NCI-H187 (cell line): ENCODE measurements around the gene TSPAN9.

Source experiments
- DNase-seq, 2 experiments: peaks; one replicate each; lab custom pipeline; 2025; lab: John Stamatoyannopoulos, UW

TSPAN9 gene

DNA sequence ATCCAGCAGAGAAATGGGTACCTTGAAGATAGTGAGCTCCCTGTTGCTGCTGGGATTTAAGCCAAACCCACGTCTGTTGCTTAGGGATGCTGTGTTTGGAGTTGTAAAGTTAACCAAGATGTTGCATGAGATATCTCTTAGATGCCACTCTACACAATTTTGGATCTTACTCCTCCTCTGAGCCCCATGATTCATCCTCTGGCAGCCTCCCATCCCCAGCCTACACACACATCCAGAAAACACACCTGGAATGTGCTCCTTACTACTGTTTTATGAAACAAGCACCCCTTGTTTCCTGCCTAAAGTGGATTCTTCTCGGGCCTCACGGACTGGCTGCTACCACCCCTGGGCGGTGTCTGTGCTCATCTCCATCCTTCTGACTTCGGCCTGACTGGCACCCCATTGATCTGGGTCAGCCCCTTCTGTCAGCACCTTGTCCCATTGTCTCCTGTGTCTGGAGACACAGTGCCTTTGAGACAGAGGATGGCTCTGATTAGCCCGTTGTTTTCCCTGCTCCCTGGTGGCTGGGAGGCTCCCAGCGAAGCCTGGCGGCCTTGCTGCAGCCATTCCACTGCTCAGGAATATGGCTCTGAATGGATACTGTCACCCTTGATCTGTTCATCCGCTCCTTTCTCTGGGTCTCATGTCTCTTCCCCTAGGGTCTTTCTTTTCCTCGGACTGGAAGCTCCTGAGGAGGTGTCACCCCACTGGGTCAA, 24.3 kb downstream of the TSPAN9 start:
- DNase-seq: no peak

GRCh38 chr12:3102771-3103410, 25.7 kb downstream of the TSPAN9 start:
- no peak for DNase-seq

- no peak for DNase-seq
These were observed 26.6 kb downstream of the TSPAN9 start for GRCh38 chr12:3103806-3104205.

DNA sequence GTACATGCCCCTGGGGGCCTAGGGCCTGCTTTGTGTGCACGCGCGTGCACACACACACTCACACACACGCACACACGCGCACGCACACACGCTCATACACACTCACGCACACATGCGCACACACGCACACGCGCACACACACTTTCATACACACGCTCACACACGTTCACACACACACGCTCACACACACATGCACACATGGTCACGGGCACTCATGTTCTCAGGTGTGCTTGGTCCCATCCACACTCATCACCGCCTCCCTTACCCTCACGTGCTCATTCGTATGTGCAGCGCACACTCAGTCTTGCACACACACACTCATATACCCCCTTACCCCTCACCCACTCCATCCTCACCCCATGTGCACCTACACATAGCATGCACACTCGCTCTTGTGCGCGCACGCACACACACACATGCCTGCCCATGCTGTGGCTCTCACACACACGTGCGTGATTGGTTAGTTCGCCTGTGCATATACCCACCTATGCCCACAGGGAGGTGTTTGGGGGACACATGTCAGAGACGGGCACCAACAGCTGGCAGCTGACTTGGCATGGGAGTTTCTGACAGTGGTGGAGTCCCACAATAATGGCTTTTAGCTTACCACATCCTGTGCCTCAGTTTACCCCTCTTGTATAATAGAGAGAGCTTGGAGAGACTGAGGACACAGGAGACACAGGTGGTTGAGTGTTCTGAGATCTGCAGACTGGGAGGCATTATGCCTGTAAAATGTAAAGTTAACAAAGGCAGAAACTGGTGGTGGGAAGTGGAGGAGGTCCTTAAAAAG, 28.7 kb downstream of the TSPAN9 start:
- DNase-seq: no peak

GRCh38 chr12:3106579-3106978, 29.4 kb downstream of the TSPAN9 start:
- no peak for DNase-seq

DNA sequence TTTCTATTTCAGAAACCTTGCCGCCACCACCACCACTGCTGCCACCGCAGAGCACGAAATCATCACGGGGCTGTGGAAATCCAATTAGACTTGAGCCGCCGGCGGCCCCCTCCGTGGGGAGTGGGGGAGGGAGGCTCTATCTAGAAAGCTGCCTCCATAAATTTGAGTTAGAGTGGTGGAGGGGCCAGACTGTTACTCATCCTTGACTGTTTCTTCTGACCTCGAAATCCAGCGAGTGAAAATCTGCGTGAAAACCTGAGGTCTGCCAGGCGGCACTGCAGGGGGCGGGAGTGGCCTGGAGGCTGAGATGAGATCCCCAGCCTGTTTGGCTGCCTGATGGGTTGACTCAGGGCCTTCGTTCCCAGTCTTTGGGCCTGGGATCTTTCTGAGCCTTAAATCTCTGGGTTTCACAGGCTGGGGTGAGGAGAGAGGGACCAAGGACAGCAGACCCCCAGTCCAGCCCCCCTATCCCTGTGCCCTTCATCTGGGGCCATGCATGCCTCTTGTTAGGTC, 29.9 kb downstream of the TSPAN9 start:
- no peak for DNase-seq

GRCh38 chr12:3107954-3108353, 30.8 kb downstream of the TSPAN9 start:
- DNase-seq: no peak

- no peak for DNase-seq
These were observed 33.4 kb downstream of the TSPAN9 start for GRCh38 chr12:3110578-3110977.

DNA sequence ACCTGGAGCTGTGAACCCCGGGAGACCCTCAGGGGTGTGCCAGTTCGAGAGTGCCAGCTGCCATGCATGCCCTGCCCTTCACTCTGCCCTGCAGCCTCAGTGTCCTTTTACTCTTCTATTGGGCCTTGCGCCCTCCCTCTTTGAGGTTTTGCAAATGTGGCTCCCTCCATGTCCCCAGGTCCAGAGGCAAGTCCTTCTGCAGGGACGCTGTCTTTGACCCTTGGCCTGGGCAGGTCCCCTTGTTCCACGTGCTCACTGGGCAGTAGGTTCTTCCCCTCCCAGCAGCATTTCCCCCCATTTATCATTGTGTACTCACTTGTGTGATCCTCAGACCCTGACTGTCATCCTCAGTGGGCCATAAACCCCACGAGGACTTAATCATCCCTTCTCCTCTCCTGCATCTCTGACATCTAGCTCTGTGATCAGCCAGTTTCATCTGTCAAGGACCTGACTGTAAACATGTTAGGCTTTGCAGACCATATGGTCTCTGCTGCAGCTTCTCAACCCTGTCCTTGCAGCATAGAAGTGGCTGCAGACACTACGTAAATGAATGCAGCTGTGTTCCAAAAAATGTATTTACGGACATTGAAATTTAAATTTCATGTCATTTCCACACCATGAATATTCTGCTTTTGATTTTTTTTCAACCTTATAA, 36.6 kb downstream of the TSPAN9 start:
- no peak for DNase-seq

GRCh38 chr12:3114671-3115070, 37.5 kb downstream of the TSPAN9 start:
- no peak for DNase-seq

DNA sequence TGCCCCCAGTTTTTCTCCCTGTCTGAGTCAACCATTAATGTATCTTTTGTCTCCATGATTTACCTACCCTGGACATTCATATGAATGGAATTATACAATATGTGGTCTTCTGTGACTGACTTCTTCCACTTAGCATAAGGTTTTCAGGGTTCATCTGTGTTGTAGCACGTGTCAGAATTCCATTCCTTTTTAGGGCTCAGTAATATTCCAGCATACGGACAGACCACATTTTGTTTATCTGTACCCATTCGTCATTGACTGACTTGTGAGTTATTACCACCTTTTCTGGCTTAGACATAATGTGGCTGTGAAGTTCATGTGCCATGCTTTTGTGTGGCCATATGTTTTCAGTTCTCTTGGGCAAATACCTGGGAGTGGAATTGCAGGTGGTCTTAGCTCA, 37.9 kb downstream of the TSPAN9 start:
- DNase-seq: no peak

- DNase-seq: no peak
These were observed 39.1 kb downstream of the TSPAN9 start for GRCh38 chr12:3116106-3116844.

- DNase-seq: no peak
These were observed 40.0 kb downstream of the TSPAN9 start for GRCh38 chr12:3117144-3117581.

- no peak for DNase-seq
These were observed 40.4 kb downstream of the TSPAN9 start for GRCh38 chr12:3117591-3118015.

- DNase-seq: no peak
These were observed 42.1 kb downstream of the TSPAN9 start for GRCh38 chr12:3119192-3119755.

DNA sequence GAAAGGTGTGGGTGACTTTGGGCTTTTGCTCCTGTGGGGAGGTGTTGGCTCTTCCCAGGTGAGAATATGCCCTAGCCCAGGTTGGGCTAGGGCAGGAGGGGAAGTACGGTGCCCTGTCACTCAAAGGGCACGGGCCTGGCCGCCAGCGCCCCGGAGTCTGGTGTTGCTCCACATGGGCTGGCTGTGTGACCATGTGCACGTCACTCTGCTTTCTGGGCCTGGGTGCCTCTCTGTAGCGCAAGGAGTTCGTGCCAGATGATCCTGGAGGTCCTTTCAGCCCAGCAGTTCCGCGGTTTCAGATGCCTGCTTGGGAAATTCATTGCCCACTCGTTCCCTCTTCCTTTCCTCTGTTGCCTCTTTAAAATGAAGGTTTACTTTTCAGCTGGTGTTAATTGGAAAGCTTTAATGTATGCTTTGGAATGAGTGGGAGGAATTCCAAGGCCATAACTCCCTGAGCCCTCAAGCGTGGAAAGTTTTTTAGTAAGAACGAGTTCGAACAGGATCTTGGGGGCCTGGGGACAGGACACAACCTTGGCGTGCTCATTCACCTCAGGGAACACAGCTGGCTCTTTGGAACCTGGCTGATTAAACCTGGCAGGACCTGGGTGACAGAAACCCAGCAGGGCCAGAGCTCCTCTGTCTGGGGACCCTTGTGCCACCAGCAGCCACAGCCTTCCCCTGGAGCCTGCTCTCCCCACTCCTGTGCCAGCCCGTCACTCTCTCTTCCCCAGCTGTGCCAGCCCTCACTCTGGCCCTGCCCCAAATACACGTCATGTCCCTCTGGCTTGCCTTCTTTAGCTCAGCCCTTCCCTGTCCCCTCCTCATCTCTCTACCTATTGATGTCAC, 42.8 kb downstream of the TSPAN9 start:
- DNase-seq: no peak

GRCh38 chr12:3120701-3121100, 43.5 kb downstream of the TSPAN9 start:
- no peak for DNase-seq

GRCh38 chr12:3122841-3123678, 45.9 kb downstream of the TSPAN9 start:
- no peak for DNase-seq

- DNase-seq: no peak
These were observed 46.5 kb downstream of the TSPAN9 start for GRCh38 chr12:3123729-3124128.
